Endothelial cell of umbilical vein (primary cell): Measurements from ENCODE around the gene DECR2. TPM values are rescaled to one million over a fixed set of nuclear protein-coding genes. Genes with fewer than 3 reads are reported as not detected.

Source experiments
- BruUV-seq: library from RNA; stranded (reverse); fragments of 400-500 nt; replicated peaks from 2 replicates; lab custom pipeline; 2021; lab: Mats Ljungman, UMichigan
- CTCF ChIA-PET: fragments of 300-600, 350-600 bp; sonication (Branson Sonifier 250); formaldehyde crosslinking; loops from one replicate; lab custom pipeline; 2021; ENCODE audit warnings: antibody characterized with exemption, inconsistent platforms; lab: Charles Lee
- POLR2A ChIA-PET: fragments of 300-600, 350-600 bp; sonication (Branson Sonifier 250); formaldehyde crosslinking; loops from one replicate; lab custom pipeline; 2021; ENCODE audit warnings: antibody characterized with exemption, inconsistent platforms; lab: Charles Lee
- DNase-seq: peaks from one replicate; pipeline ENCODE4 v3.0.0-alpha.2; 2011; ENCODE audit warnings: low read depth, low spot score
- FAIRE-seq: peaks from 2 replicates; lab custom pipeline; 2011; peaks lifted over from hg19 to GRCh38; lab: Jason Lieb, UNC
- H2AFZ ChIP-seq: 2 replicates; pipeline ENCODE4 v1.6.0; 2012; ENCODE audit warnings: low read depth, low read length, control low read depth, inconsistent platforms
- H3K27ac ChIP-seq: 2 replicates; pipeline ENCODE4 v1.5.1; 2011; ENCODE audit warnings: low read depth, mild to moderate bottlenecking, control low read depth, low read length, moderate library complexity; ENCODE audit not compliant: insufficient read depth
- H3K27me3 ChIP-seq, 2 experiments: 2 replicates each; pipeline versions ENCODE4 v1.6.0 to v1.6.1; 2011; ENCODE audit warnings: low read length in 2 of 2, mixed read lengths in 1 of 2; ENCODE audit not compliant: control insufficient read depth in 2 of 2, insufficient read depth in 2 of 2
- H3K36me3 ChIP-seq, 2 experiments: 2 replicates in 1 of 2; 3 replicates in 1 of 2; pipeline ENCODE4 v1.5.1; 2011; ENCODE audit warnings: low read length in 2 of 2, mild to moderate bottlenecking in 1 of 2, moderate library complexity in 1 of 2; ENCODE audit not compliant: control insufficient read depth in 2 of 2, insufficient read depth in 2 of 2; ENCODE audit errors: extremely low read depth in 1 of 2
- H3K4me1 ChIP-seq: 3 replicates; pipeline ENCODE4 v1.5.1; 2011; ENCODE audit warnings: mild to moderate bottlenecking, low read length; ENCODE audit not compliant: control insufficient read depth, insufficient read depth; ENCODE audit errors: extremely low read depth
- H3K4me2 ChIP-seq: 2 replicates; pipeline ENCODE4 v1.6.1; 2011; ENCODE audit warnings: low read length, control low read depth, mixed read lengths; ENCODE audit not compliant: insufficient read depth
- H3K4me3 ChIP-seq, 3 experiments: fragments of 200-600 bp in 1 of 3; sonication (generic), shearing (Covaris generic) in 1 of 3; replicated peaks in 1 of 3; 2 replicates each; pipeline ENCODE4 v1.5.1; 2011 to 2016; ENCODE audit warnings: control low read depth in 3 of 3, low read length in 3 of 3, mild to moderate bottlenecking in 2 of 3, inconsistent platforms in 1 of 3, low read depth in 1 of 3, moderate library complexity in 1 of 3; ENCODE audit not compliant: insufficient read depth in 1 of 3
- H3K79me2 ChIP-seq: 2 replicates; pipeline ENCODE4 v1.6.0; 2012; ENCODE audit warnings: low read length, inconsistent platforms; ENCODE audit not compliant: control insufficient read depth, insufficient read depth
- H3K9ac ChIP-seq: replicated peaks from 2 replicates; pipeline ENCODE3; 2011; ENCODE audit warnings: low read length, control low read depth; ENCODE audit not compliant: insufficient read depth; ENCODE audit errors: extremely low read depth
- H3K9me1 ChIP-seq: replicated peaks from 3 replicates; pipeline ENCODE4 v1.6.0; 2011; ENCODE audit warnings: mild to moderate bottlenecking, low read length; ENCODE audit not compliant: control insufficient read depth, insufficient read depth; ENCODE audit errors: extremely low read depth
- H3K9me3 ChIP-seq: replicated peaks from 2 replicates; pipeline ENCODE4 v1.5.1; 2012; ENCODE audit warnings: low read length, inconsistent platforms; ENCODE audit not compliant: control insufficient read depth, insufficient read depth
- H4K20me1 ChIP-seq: replicated peaks from 2 replicates; pipeline ENCODE3; 2011; ENCODE audit warnings: mild to moderate bottlenecking, low read length; ENCODE audit not compliant: control insufficient read depth, insufficient read depth; ENCODE audit errors: extremely low read depth
- EZH2 ChIP-seq: IDR thresholded peaks from 2 replicates; pipeline ENCODE4 v1.6.1; 2012; ENCODE audit warnings: borderline replicate concordance, low read depth, mild to moderate bottlenecking, moderate library complexity, low read length, inconsistent platforms; ENCODE audit not compliant: severe bottlenecking
- FOS ChIP-seq: IDR thresholded peaks from 2 replicates; pipeline ENCODE4 v1.6.1; 2011; ENCODE audit warnings: mild to moderate bottlenecking, low read length, moderate library complexity, borderline replicate concordance; ENCODE audit not compliant: insufficient read depth
- GATA2 ChIP-seq: IDR thresholded peaks from 2 replicates; pipeline ENCODE4 v1.7.0; 2011; ENCODE audit warnings: low read depth, mild to moderate bottlenecking, moderate library complexity, mixed read lengths, low read length; ENCODE audit not compliant: insufficient read length, insufficient read depth
- JUN ChIP-seq: IDR thresholded peaks from 2 replicates; pipeline ENCODE4 v1.6.1; 2011; ENCODE audit warnings: borderline replicate concordance, low read depth; ENCODE audit not compliant: insufficient read length, insufficient read depth
- MYC ChIP-seq: IDR thresholded peaks from one replicate; pipeline ENCODE4 v1.6.1; 2011; ENCODE audit warnings: mild to moderate bottlenecking, low read depth, low read length
- POLR2A ChIP-seq: IDR thresholded peaks from 2 replicates; pipeline ENCODE4 v1.6.1; 2012; ENCODE audit warnings: low read depth, mild to moderate bottlenecking, control low read depth, low read length
- POLR2AphosphoS5 ChIP-seq: IDR thresholded peaks from 2 replicates; pipeline ENCODE4 v1.6.1; 2012; ENCODE audit warnings: low read depth, mild to moderate bottlenecking, control low read depth, low read length, moderate library complexity; ENCODE audit not compliant: insufficient read depth
- dilution Hi-C: fragments of 300-500 bp; cut with MboI; formaldehyde crosslinking; loops from one replicate; pipeline ENCODE4 v1.15.0; 2019; ENCODE audit warnings: low sequenced_read_pairs; ENCODE audit not compliant: extremely low pct_ligation_motif_present
- intact Hi-C: fragments of 100-400 bp; cut with micrococcal nuclease; formaldehyde crosslinking; loops from one replicate; pipeline ENCODE4 v1.10.0; 2022
- polyA plus RNA-seq, 4 experiments: library from polyadenylated mRNA; depleted of rRNA in 3 of 4; stranded (reverse) in 3 of 4; unstranded in 1 of 4; fragments of >200 nt; gene quantifications; 2 replicates each; pipeline versions ENCODE4 v1.2.1 to v1.2.3, GENCODE V29; 2011 to 2012; ENCODE audit warnings: missing spikeins in 1 of 4
- total RNA-seq: library from RNA; stranded (reverse); gene quantifications from 2 replicates; pipeline ENCODE4 v1.2.3, GENCODE V29; 2021
- TF ChIP-seq, protein P1 (sequence below), 2 donors: IDR thresholded peaks; 1 replicate in 1 of 2; 2 replicates in 1 of 2; pipeline ENCODE4 v1.5.1; 2011; ENCODE audit warnings: low read length in 2 of 2, mild to moderate bottlenecking in 2 of 2, moderate library complexity in 2 of 2, control low read depth in 1 of 2, inconsistent platforms in 1 of 2, low read depth in 1 of 2; ENCODE audit not compliant: insufficient read depth in 1 of 2; ENCODE audit errors: extremely low read depth in 1 of 2
- TF ChIP-seq, protein P2 (sequence below): IDR thresholded peaks from 2 replicates; pipeline ENCODE4 v1.6.1; 2011; ENCODE audit not compliant: insufficient read depth, insufficient read length

The DECR2 gene
- total and polyA plus RNA-seq, 2 donors (not counting 3 experiments of a cell fraction or from before 2014, with no cell fraction given) = 28.3 to 46.5 TPM

- H3K4me1 ChIP-seq = no peaks in the 10 kb centered on the region
- ChIA-PET POLR2A (no interaction called here), CTCF (interaction anchor here (0.6 to 4.8 kb wide), 15 partner anchors 8 to 297 kb away, joined by 3 to 130 read pairs (median 7); partner anchors contain the start of genes AXIN1, HBQ1 and LUC7L)
- no peaks in the 10 kb centered on the region for H4K20me1 ChIP-seq
- no peak overlapping the region for H3K4me2 ChIP-seq
- DNase-seq (no peak), FAIRE-seq (no peak)
- no peak overlapping the region for H2AFZ ChIP-seq
- no peaks in the 10 kb centered on the region for H3K9me3 ChIP-seq
- H3K9me1 ChIP-seq = no peaks in the 10 kb centered on the region
- TF ChIP-seq JUN = no peak
- no peak for TF ChIP-seq MYC
- TF ChIP-seq POLR2AphosphoS5 = no peak
- TF ChIP-seq EZH2 = no peak
- TF ChIP-seq, protein P1, sequence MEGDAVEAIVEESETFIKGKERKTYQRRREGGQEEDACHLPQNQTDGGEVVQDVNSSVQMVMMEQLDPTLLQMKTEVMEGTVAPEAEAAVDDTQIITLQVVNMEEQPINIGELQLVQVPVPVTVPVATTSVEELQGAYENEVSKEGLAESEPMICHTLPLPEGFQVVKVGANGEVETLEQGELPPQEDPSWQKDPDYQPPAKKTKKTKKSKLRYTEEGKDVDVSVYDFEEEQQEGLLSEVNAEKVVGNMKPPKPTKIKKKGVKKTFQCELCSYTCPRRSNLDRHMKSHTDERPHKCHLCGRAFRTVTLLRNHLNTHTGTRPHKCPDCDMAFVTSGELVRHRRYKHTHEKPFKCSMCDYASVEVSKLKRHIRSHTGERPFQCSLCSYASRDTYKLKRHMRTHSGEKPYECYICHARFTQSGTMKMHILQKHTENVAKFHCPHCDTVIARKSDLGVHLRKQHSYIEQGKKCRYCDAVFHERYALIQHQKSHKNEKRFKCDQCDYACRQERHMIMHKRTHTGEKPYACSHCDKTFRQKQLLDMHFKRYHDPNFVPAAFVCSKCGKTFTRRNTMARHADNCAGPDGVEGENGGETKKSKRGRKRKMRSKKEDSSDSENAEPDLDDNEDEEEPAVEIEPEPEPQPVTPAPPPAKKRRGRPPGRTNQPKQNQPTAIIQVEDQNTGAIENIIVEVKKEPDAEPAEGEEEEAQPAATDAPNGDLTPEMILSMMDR (IDR thresholded peaks at IDR 0.05; ENCODE audit: extremely low read depth in 1 of 2, insufficient read depth in 1 of 2, low read depth in 1 of 2, low read length in 2 of 2) = no peak
- TF ChIP-seq GATA2 = no peak
- no peak for TF ChIP-seq FOS
- no peak for TF ChIP-seq POLR2A
- TF ChIP-seq, protein P2, sequence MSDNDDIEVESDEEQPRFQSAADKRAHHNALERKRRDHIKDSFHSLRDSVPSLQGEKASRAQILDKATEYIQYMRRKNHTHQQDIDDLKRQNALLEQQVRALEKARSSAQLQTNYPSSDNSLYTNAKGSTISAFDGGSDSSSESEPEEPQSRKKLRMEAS = no peak
- intact Hi-C loops (no loop called here), dilution Hi-C loops (no loop called here)
- H3K9ac ChIP-seq = no peak overlapping the region
- H3K27me3 ChIP-seq = no peaks in the 10 kb centered on the region
- no peak overlapping the region for H3K27ac ChIP-seq
- H3K4me3 ChIP-seq = no peak overlapping the region
- peaks cover 0 to 9% of the 10 kb centered on the region in 2 experiments for H3K36me3 ChIP-seq
- no peaks in the 10 kb centered on the region for H3K79me2 ChIP-seq
- no TSS peak for BruUV-seq
Observed at GRCh38 chr16:363110-363765, 38.4 kb upstream of the DECR2 start.
